Parathyroid adenoma (tissue), 2 donors: Measurements from ENCODE around the gene RBM39.
"Not testable (repeated sequence)": the region's sequence is repeated elsewhere in the genome, so short reads cannot be mapped to it uniquely, and the experiment has no call there.

Source experiments
- H2AFZ ChIP-seq: fragments of 300-600 bp; sonication (generic); one replicate; pipeline ENCODE4 v1.7.0; 2017; ENCODE audit warnings: antibody characterized with exemption, mild to moderate bottlenecking
- H3K27ac ChIP-seq: fragments of 300-600 bp; sonication (generic); one replicate; pipeline ENCODE4 v1.7.0; 2017
- H3K27me3 ChIP-seq: fragments of 300-600 bp; sonication (generic); one replicate; pipeline ENCODE4 v1.7.0; 2017; ENCODE audit warnings: low read length; ENCODE audit not compliant: control insufficient read depth, insufficient read depth
- H3K36me3 ChIP-seq: fragments of 300-600 bp; sonication (generic); one replicate; pipeline ENCODE4 v1.7.0; 2017; ENCODE audit warnings: low read length; ENCODE audit not compliant: control insufficient read depth, insufficient read depth
- H3K4me1 ChIP-seq: fragments of 300-600 bp; sonication (generic); one replicate; pipeline ENCODE4 v1.7.0; 2017; ENCODE audit warnings: control low read depth
- H3K4me2 ChIP-seq: fragments of 300-600 bp; sonication (generic); one replicate; pipeline ENCODE4 v1.7.0; 2017; ENCODE audit warnings: low read length
- H3K4me3 ChIP-seq: fragments of 300-600 bp; sonication (generic); one replicate; pipeline ENCODE4 v1.7.0; 2017; ENCODE audit warnings: low read depth, low read length
- H3K79me2 ChIP-seq: fragments of 300-600 bp; sonication (generic); one replicate; pipeline ENCODE4 v1.7.0; 2017; ENCODE audit warnings: control low read depth
- H3K9ac ChIP-seq: fragments of 300-600 bp; sonication (generic); one replicate; pipeline ENCODE4 v1.7.0; 2017; ENCODE audit warnings: mild to moderate bottlenecking
- H3K9me3 ChIP-seq: fragments of 300-600 bp; sonication (generic); one replicate; pipeline ENCODE4 v1.7.0; 2017; ENCODE audit warnings: low read length; ENCODE audit not compliant: control insufficient read depth
- TF ChIP-seq, protein P1 (sequence below): fragments of 300-600 bp; sonication (generic); IDR thresholded peaks from one replicate; pipeline ENCODE4 v1.7.0; 2017; ENCODE audit warnings: antibody characterized with exemption, mild to moderate bottlenecking
- donor health status: primary hyperparathyroidism.

RBM39 gene

DNA sequence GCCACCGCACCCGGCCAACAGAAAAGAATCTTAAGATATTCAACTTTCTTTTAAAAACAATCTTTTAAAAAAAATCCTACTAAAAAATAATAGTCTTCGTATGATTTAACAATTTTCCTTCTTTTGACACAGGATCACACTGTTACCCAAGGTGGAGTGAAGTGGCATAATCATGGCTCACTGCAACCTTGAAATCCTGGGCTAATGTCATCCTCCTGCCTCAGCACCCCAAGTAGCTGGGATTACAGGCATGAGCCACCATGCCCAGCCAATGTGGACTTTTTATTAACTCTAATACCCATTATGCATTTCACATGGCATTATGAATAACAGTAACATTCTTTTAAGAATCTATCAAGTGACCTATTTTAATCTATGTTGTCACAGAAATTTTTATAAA lies 20.8 kb downstream of the RBM39 start:
- TF ChIP-seq, protein P1, sequence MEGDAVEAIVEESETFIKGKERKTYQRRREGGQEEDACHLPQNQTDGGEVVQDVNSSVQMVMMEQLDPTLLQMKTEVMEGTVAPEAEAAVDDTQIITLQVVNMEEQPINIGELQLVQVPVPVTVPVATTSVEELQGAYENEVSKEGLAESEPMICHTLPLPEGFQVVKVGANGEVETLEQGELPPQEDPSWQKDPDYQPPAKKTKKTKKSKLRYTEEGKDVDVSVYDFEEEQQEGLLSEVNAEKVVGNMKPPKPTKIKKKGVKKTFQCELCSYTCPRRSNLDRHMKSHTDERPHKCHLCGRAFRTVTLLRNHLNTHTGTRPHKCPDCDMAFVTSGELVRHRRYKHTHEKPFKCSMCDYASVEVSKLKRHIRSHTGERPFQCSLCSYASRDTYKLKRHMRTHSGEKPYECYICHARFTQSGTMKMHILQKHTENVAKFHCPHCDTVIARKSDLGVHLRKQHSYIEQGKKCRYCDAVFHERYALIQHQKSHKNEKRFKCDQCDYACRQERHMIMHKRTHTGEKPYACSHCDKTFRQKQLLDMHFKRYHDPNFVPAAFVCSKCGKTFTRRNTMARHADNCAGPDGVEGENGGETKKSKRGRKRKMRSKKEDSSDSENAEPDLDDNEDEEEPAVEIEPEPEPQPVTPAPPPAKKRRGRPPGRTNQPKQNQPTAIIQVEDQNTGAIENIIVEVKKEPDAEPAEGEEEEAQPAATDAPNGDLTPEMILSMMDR, result no peak
- H3K4me2 ChIP-seq, result no peak overlapping the region
- H2AFZ ChIP-seq, result no peak overlapping the region
- no peak overlapping the region for H3K9ac ChIP-seq
- H3K4me3 ChIP-seq, result no peak overlapping the region
- no peak overlapping the region for H3K27ac ChIP-seq
- H3K27me3 ChIP-seq, result no peaks in the 10 kb centered on the region
- no peaks in the 10 kb centered on the region for H3K4me1 ChIP-seq
- H3K36me3 ChIP-seq, result no peaks in the 10 kb centered on the region
- peaks cover 70% of the 10 kb centered on the region for H3K79me2 ChIP-seq
- no peaks in the 10 kb centered on the region for H3K9me3 ChIP-seq

DNA sequence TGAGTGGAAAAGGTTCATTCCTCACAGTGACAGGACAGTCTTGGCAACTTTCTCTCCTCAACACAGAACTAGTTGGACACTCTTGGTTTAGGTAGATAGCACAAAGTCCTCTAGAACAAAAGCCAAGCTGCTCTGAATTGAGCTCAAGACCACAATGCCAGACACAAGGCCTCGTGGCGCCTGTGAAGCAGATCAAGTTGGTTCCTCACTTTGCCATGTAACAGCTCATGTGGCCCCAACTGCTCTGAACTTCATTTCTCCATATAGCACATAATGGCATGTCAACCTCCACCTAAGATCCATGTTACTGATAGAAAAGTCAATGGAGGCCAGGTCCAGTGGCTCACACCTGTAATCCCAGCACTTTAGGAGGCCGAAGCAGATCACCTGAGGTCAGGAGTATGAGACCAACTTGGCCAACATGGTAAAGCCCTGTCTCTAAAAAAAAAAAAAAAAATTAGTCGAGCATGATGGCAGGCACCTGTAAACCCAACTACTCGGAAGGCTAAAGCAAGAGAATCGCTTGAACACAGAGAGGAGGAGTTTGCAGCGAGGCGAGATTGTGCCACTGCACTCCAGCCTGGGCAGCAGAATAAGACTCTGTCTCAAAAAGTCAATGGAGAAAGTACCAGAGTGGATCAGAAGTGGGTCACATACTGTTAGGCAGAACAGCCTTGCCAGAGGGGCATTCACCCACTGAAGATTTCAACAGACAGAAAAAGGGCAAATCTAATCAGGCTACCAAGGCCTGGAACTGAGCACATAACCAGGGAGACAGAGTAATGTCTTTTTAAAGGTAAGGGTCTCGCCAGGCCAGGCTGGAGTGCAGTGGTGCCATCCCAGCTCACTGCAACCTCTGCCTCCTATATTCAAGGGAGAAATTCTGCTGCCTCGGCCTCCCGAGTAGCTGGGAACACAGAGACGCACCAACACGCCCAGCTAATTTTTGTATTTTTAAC lies 21.6 kb downstream of the RBM39 start:
- H3K27me3 ChIP-seq, result no peaks in the 10 kb centered on the region

DNA sequence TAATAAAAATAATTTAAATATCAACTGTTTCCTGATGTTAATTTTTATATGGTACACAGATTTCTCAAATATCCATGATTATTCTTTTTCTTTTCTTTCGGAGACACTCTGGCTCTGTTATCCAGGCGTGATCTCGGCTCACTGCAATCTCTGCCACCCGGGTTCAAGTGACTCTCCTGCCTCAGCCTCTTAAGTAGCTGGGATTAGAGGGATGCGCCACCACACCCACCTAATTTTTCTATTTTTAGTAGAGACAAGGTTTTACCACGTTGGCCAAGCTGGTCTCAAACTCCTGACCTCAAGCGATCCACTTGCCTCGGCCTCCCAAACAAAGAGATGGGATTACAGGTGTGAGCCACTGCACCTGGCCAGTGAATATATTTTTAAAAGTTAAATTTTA lies 22.3 kb downstream of the RBM39 start:
- Histone ChIP-seq H2AFZ (no peak overlapping the region), H3K9me3 (no peaks in the 10 kb centered on the region), H3K27me3 (no peaks in the 10 kb centered on the region), H3K4me2 (no peak overlapping the region), H3K4me1 (no peaks in the 10 kb centered on the region), H3K27ac (no peak overlapping the region), H3K79me2 (peaks cover 68% of the 10 kb centered on the region), H3K9ac (no peak overlapping the region), H3K4me3 (no peak overlapping the region), H3K36me3 (no peaks in the 10 kb centered on the region)
- TF ChIP-seq, protein P1, result no peak

More for the DNA sequence above, 21.6 kb downstream of the RBM39 start:
- Histone ChIP-seq H3K79me2 (peaks cover 67% of the 10 kb centered on the region), H3K36me3 (no peaks in the 10 kb centered on the region), H2AFZ (no peak overlapping the region), H3K9ac (no peak overlapping the region), H3K9me3 (no peaks in the 10 kb centered on the region), H3K27ac (no peak overlapping the region), H3K4me1 (no peaks in the 10 kb centered on the region), H3K4me2 (no peak overlapping the region), H3K4me3 (no peak overlapping the region)
- TF ChIP-seq, protein P1, result no peak

DNA sequence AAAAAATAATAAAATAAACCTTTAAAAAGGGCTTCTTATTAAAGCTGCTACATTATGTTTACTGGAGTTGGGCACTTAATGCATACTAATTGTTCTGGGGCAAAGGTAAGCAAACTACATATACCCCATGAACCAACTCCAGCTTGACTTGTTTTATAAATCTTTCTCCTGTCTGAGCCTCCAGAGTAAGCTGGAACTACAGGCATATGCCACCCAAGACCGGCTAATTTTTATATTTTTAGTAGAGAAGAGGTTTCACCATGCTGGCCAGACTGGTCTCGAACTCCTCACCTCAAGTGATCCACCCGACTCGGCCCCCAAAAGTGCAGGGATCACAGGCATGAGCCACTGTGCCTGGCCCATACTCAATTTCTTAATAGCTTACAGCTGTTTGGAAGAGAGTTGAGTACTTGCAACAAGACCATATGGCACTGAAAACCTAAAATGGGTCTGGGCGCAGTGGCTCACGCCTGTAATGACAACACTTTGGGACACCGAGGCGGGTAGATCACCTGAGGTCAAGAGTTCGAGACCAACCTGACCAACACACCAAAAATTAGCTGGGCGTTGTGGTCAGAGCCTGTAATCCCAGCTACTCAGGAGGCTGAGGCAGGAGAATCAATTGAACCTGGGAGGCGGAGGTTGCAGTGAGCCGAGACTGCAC lies 23.0 kb downstream of the RBM39 start:
- Histone ChIP-seq H3K79me2 (peaks cover 65% of the 10 kb centered on the region), H3K36me3 (no peaks in the 10 kb centered on the region), H3K9me3 (no peaks in the 10 kb centered on the region), H3K4me1 (no peaks in the 10 kb centered on the region), H3K9ac (no peak overlapping the region), H3K4me3 (no peak overlapping the region), H2AFZ (no peak overlapping the region), H3K4me2 (no peak overlapping the region), H3K27me3 (no peaks in the 10 kb centered on the region), H3K27ac (no peak overlapping the region)
- TF ChIP-seq, protein P1, result no peak

DNA sequence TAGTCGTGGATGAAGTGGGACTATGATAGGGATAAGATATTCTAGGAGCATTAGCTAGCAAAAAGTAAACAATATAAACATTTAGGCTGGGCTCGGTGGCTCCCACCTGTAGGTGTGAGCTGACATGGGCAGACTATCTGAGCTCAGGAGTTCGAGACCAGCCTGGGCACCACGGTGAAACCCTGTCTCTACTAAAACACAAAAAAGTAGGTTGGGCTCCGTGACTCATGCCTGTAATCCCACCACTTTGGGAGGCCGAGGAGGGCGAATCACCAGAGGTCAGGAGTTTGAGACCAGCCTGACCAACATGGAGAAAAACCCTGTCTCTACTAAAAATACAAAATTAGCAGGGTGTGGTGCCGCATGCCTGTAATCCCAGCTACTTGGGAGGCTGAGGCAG lies 23.7 kb downstream of the RBM39 start:
- H3K27me3 ChIP-seq, H3K4me2 ChIP-seq, H3K9me3 ChIP-seq, H3K4me3 ChIP-seq, H2AFZ ChIP-seq, H3K36me3 ChIP-seq, H3K27ac ChIP-seq, H3K4me1 ChIP-seq, H3K9ac ChIP-seq: not testable (repeated sequence)
- H3K79me2 ChIP-seq, result peaks cover 62% of the 10 kb centered on the region
